HepG2 (cell line): ENCODE measurements around the gene GHRL. TPM values are rescaled to one million over a fixed set of nuclear protein-coding genes. Genes with fewer than 3 reads are reported as not detected.

Source experiments
- ATAC-seq: fragments of 200-7000 bp; cut with Tn5 transposase; 3 replicates; pipeline ENCODE4 v1.9.1; 2020; ENCODE audit warnings: mild to moderate bottlenecking, moderate library complexity
- BruUV-seq: library from RNA; stranded (reverse); fragments of 400-500 nt; replicated peaks from 2 replicates; lab custom pipeline; 2021; lab: Mats Ljungman, UMichigan
- CTCF ChIA-PET: fragments of 300-600 bp; formaldehyde crosslinking; extraction: SDS; loops from one replicate; lab custom pipeline; 2021; ENCODE audit warnings: low total read pairs, inconsistent platforms, low intra/inter-chr PET ratio; lab: Yijun Ruan, JAX
- POLR2A ChIA-PET: fragments of 350-600 bp; sonication (Branson Sonifier 250); formaldehyde crosslinking; loops from one replicate; lab custom pipeline; 2020; ENCODE audit warnings: antibody characterized with exemption, inconsistent platforms; lab: Yijun Ruan, JAX
- DNase-seq: peaks from one replicate; pipeline ENCODE4 v3.0.0-alpha.2; 2015; ENCODE audit warnings: low spot score
- FAIRE-seq: peaks from 3 replicates; lab custom pipeline; 2011; peaks lifted over from hg19 to GRCh38; lab: Jason Lieb, UNC
- H2AFZ ChIP-seq: one replicate; pipeline ENCODE4 v1.6.1; 2011; ENCODE audit warnings: low read length, inconsistent platforms
- H3K27ac ChIP-seq: fragments of 300-600 bp; 3 replicates; pipeline ENCODE4 v1.8.0; 2011; ENCODE audit warnings: mixed run types, mild to moderate bottlenecking, mixed read lengths, low read length, inconsistent platforms; ENCODE audit not compliant: insufficient read depth; ENCODE audit errors: extremely low read length
- H3K27me3 ChIP-seq, 2 experiments: fragments of 200-600 bp in 1 of 2; 2 replicates in 1 of 2; 3 replicates in 1 of 2; pipeline versions ENCODE4 v1.6.0 to v1.8.0; 2011; ENCODE audit warnings: low read length in 2 of 2, mild to moderate bottlenecking in 2 of 2, moderate library complexity in 2 of 2, inconsistent platforms in 1 of 2; ENCODE audit not compliant: insufficient read depth in 2 of 2, control insufficient read depth in 1 of 2
- H3K36me3 ChIP-seq, 2 experiments: fragments of 200-600 bp in 1 of 2; replicated peaks in 1 of 2; 2 replicates in 1 of 2; 3 replicates in 1 of 2; pipeline versions ENCODE4 v1.5.1 to v1.8.0; 2011; ENCODE audit warnings: low read length in 2 of 2, inconsistent platforms in 1 of 2; ENCODE audit not compliant: insufficient read depth in 2 of 2, control insufficient read depth in 1 of 2
- H3K4me1 ChIP-seq: 2 replicates; pipeline ENCODE4 v1.5.1; 2012; ENCODE audit warnings: low read length, inconsistent platforms; ENCODE audit not compliant: insufficient read depth
- H3K4me2 ChIP-seq: 2 replicates; pipeline ENCODE4 v1.6.0; 2011; ENCODE audit warnings: low read depth, low read length, inconsistent platforms
- H3K4me3 ChIP-seq, 3 experiments: fragments of 200-600 bp in 1 of 3; sonication (generic), shearing (Covaris generic) in 1 of 3; replicated peaks in 1 of 3; 2 replicates each; pipeline ENCODE4 v1.5.1; 2011 to 2016; ENCODE audit warnings: low read length in 3 of 3, inconsistent platforms in 2 of 3, low read depth in 2 of 3, mild to moderate bottlenecking in 2 of 3, control low read depth in 1 of 3, mixed read lengths in 1 of 3; ENCODE audit not compliant: insufficient read depth in 1 of 3
- H3K79me2 ChIP-seq: one replicate; pipeline ENCODE4 v1.6.1; 2011; ENCODE audit warnings: low read length, inconsistent platforms; ENCODE audit not compliant: insufficient read depth
- H3K9ac ChIP-seq: 2 replicates; pipeline ENCODE4 v1.6.0; 2011; ENCODE audit warnings: mild to moderate bottlenecking, low read depth, low read length, inconsistent platforms; ENCODE audit not compliant: insufficient read depth
- H3K9me3 ChIP-seq: 2 replicates; pipeline ENCODE4 v1.5.1; 2012; ENCODE audit warnings: mild to moderate bottlenecking, low read length
- H4K20me1 ChIP-seq: 2 replicates; pipeline ENCODE4 v1.6.0; 2011; ENCODE audit warnings: inconsistent platforms, mild to moderate bottlenecking, low read length, moderate library complexity; ENCODE audit not compliant: insufficient read depth
- CTCF ChIP-seq: sonication (generic); formaldehyde crosslinking; IDR thresholded peaks from 2 replicates; pipeline ENCODE4 v1.5.0; 2020; ENCODE audit warnings: mild to moderate bottlenecking, missing genetic modification reagents, moderate library complexity
- NFKB2 ChIP-seq: sonication (generic); formaldehyde crosslinking; IDR thresholded peaks from 2 replicates; pipeline ENCODE4 v1.4.0; 2020; ENCODE audit warnings: missing genetic modification reagents, borderline replicate concordance
- SATB2 ChIP-seq: sonication (generic); formaldehyde crosslinking; IDR thresholded peaks from 2 replicates; pipeline ENCODE4 v1.5.0; 2020; ENCODE audit warnings: missing genetic modification reagents
- STAG1 ChIP-seq: sonication (generic); formaldehyde crosslinking; IDR thresholded peaks from 2 replicates; pipeline ENCODE4 v1.4.0; 2020; ENCODE audit warnings: missing genetic modification reagents
- YEATS4 ChIP-seq: sonication (generic); formaldehyde crosslinking; IDR thresholded peaks from 2 replicates; pipeline ENCODE4 v1.4.0; 2020; ENCODE audit warnings: missing genetic modification reagents, borderline replicate concordance
- ZNF549 ChIP-seq: sonication (generic); formaldehyde crosslinking; IDR thresholded peaks from 2 replicates; pipeline ENCODE4 v1.5.0; 2020; ENCODE audit warnings: missing genetic modification reagents
- ZNF598 ChIP-seq: sonication (generic); formaldehyde crosslinking; IDR thresholded peaks from 2 replicates; pipeline ENCODE4 v1.5.1; 2020; ENCODE audit warnings: mild to moderate bottlenecking, missing genetic modification reagents, borderline replicate concordance
- ZNF660 ChIP-seq: sonication (generic); formaldehyde crosslinking; IDR thresholded peaks from 2 replicates; pipeline ENCODE4 v1.5.1; 2020; ENCODE audit warnings: mild to moderate bottlenecking, low read depth, missing genetic modification reagents, borderline replicate concordance
- WGBS: methylation state at CpG from one replicate; pipeline ENCODE4 v1.1.6; 2017; ENCODE audit warnings: low lambda C conversion rate; 5-methylcytosine and 5-hydroxymethylcytosine counted together
- in situ Hi-C: cut with HindIII; loops from 2 replicates; pipeline ENCODE4 v1.10.0; 2017; ENCODE audit warnings: low pct_unique_long_range_greater_than_20kb; ENCODE audit not compliant: extremely low pct_ligation_motif_present
- intact Hi-C: fragments of 100-400 bp; cut with micrococcal nuclease; formaldehyde crosslinking; loops from one replicate; pipeline ENCODE4 v1.10.0; 2022; ENCODE audit not compliant: unreplicated experiment
- polyA plus RNA-seq, 8 experiments: library from polyadenylated mRNA; depleted of rRNA in 3 of 8; stranded (reverse) in 7 of 8; unstranded in 1 of 8; fragments of >200 nt; fragmentation: Illumina TruSeq in 4 of 8; extraction: Trizol in 4 of 8; gene quantifications; 2 replicates each; pipeline versions ENCODE4 v1.2.1 to v1.2.3, GENCODE V29; 2011 to 2016; ENCODE audit warnings: low read depth in 4 of 8, missing spikeins in 1 of 8, mixed read lengths in 1 of 8; ENCODE audit not compliant: insufficient read depth in 1 of 8
- total RNA-seq, 5 experiments: library from RNA; depleted of rRNA; stranded (reverse); fragments of >200 nt; fragmentation: Illumina TruSeq; extraction: Trizol; gene quantifications; 2 replicates each; pipeline ENCODE4 v1.2.3, GENCODE V29; 2016; ENCODE audit warnings: low read depth in 1 of 5

GHRL gene
- total and polyA plus RNA-seq, 2 of the 13 experiments (the other 11 are each of a cell fraction or from before 2014, with no cell fraction given) = 0.09 TPM; not detected in 1

GRCh38 chr3:10289787-10290355 lies 2.9 kb downstream of the GHRL start:
- Histone ChIP-seq H3K9me3 (no peaks in the 10 kb centered on the region), H2AFZ (no peak overlapping the region), H4K20me1 (no peaks in the 10 kb centered on the region), H3K27me3 (no peaks in the 10 kb centered on the region), H3K36me3 (peaks cover 8 to 15% of the 10 kb centered on the region in 2 experiments; a peak in 4 of 5 replicates), H3K9ac (no peak overlapping the region), H3K4me2 (no peak overlapping the region), H3K27ac (no peak overlapping the region), H3K79me2 (no peaks in the 10 kb centered on the region), H3K4me3 (no peak overlapping the region), H3K4me1 (peaks cover 34% of the 10 kb centered on the region)
- BruUV-seq = no TSS peak
- TF ChIP-seq STAG1 (CRISPR knock-in tag) (peak; percentile 19; the same call in 1 of the 2 replicates), ZNF598 (no peak), SATB2 (CRISPR knock-in tag) (no peak), ZNF660 (CRISPR knock-in tag) (no peak), ZNF549 (CRISPR knock-in tag) (no peak), YEATS4 (CRISPR knock-in tag) (no peak), NFKB2 (CRISPR knock-in tag) (no peak), CTCF (CRISPR knock-in tag) (peak; percentile 39)
- in situ Hi-C loops = no loop called here
- CTCF ChIA-PET = no interaction called here
- no peak for ATAC-seq
- 89% methylated on average over 4 of the region's 9 CpGs for WGBS
- FAIRE-seq = no peak
- no peak for DNase-seq
- POLR2A ChIA-PET = interaction anchor here (1.1 to 1.6 kb wide), 4 partner anchors 10 to 42 kb away, joined by 3 to 7 read pairs (median 4); partner anchors contain the start of gene TATDN2
- intact Hi-C loops = no loop called here
